ENCODE results near the gene CEACAM7.
"Not testable (repeated sequence)": the region's sequence is repeated elsewhere in the genome, so short reads cannot be mapped to it uniquely, and the experiment has no call there.

Gene CEACAM7

DNA sequence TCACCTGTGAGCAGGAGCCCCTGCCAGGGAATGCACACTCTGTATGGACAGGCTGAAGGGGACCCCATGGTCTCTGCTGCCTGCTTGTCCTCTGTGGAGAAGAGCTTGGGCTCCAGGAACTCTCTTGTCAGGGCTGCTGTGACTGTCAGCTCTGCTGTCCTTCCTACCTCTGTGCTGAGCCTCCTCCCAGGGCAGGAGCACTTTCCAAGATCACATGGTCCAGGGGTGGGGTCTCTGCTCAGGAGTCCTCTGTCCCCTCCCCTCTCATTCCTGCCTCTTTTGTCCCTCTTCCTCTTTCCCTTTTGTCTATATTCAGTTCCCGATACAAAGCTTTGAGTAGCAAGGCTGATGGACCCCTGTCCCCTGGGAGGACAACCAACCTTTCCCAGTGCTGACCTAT is at the start of gene CEACAM7:
Gene CEACAM7, minus strand, starts transcription at position 173 of the 400 bp plus-strand sequence. Its CDS starts 105 bp downstream, at position 68.
- DNase-seq: no peak

DNA sequence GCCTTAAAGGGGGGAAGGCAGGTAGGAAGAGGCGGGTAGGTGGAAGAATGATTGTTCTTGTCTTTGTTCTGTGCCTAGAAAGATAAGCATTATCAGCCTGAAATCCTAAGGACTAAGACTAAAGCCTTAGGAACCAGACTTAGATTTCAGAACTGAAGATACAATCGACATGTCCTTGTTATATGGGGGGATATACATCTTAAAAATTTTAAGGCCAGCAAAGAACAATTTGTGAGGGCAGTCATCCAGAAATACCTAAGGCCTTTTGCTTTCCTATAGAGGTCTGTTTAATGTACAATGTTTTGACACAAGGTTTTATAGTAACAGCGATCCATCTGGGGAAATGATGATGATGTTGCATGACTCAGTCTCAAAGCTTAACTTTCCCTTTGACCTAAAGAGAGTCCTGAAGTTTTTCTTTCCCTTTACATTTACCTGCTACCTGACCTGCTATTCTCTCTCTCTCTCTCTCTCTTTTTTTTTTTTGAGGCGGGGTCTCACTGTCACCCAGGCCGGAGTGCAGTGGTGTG is 47.1 kb upstream of the CEACAM7 start:
- DNase-seq: no peak

DNA sequence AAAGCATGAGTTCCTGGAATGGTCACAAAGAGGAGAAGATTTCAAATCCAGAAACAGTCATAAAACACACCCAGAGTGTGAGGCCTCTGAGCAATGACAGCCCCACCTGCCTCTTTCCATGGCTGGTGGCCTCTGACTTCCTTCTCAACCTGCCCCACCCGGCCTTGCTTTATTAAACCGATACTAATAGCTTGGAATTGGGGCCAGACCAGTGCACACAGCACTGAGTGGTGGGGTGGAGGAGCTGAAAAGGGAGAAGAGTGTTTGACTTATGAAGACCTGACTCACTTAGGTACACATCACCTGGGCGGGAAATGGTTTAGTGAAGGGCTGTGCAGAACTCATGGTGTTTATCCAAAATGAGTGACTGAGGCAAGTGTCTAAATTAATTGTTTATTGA is 46.5 kb upstream of the CEACAM7 start:
- DNase-seq: no peak

DNA sequence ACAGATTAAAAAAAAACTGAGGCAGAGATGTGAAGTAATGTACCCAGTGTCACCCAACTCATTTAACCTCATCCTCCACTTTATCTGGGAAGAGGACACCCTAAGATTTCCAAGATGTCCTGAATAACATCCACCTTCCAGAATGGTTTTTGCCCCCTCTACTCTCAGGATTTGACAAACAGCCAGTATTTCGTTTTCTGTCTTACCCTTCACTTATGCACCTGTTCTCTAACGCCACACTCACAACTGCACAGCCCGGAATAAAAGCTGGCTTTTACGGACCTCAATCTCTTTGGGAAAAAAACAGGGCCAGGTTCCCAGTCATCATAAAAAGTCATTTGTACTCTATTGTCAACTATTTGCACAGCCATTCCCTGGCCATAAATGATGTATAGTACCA is 46.1 kb upstream of the CEACAM7 start:
- no peak for DNase-seq

DNA sequence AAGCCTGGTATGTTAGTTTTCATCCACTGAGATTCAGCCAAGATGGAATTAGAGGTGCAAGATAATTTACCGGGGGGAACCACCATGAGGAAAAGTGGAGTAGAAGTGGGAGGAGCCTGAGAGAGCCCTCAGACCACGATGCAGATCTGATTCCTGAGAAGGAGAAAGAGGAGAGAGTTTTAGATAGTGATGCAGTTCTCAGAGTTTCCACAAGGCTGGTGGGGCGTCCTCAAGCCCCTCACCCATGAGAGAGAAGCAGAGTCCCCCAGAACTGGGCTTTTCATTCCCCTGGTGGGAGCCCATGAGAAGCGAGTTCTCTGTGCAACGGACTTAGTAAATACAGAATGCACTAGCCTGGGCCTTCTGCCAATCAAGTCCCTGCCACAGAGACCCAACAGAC is 38.4 kb upstream of the CEACAM7 start:
- no peak for DNase-seq

DNA sequence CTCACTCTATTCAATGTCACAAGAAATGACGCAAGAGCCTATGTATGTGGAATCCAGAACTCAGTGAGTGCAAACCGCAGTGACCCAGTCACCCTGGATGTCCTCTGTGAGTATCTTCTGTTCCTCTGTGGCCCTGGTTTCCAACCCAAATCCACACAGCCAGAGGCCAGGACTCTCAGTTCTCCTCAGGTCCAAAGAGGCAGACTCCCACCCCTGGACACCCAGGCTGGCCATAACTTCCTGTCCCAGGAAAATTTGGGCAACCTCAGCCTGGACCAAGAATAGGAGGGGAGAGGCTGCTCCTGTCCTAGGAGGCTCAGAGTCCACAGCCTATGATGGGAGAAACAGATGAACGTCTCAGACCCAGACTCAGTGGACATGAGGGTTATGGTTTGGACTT is 32.0 kb upstream of the CEACAM7 start:
- DNase-seq: no peak

DNA sequence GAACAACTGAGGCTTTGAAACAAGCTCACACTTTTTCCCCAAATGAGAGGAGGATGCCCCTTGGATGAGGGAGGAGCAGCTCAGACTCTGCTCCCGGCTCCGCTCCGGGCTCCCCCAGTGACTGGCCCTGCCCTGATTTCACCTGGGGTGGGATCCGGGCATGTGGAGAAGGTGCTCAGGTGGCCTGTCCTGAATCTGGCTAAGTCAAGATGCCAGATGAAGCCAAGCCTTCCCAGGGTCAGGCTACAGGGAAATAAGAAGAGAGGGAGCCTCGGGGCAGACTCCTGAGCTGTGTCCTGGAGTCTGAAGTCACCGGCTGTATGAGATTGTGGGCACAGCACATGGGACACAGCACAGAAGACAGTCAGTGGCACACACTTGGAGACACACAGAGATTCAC is 30.7 kb upstream of the CEACAM7 start:
- no peak for DNase-seq

DNA sequence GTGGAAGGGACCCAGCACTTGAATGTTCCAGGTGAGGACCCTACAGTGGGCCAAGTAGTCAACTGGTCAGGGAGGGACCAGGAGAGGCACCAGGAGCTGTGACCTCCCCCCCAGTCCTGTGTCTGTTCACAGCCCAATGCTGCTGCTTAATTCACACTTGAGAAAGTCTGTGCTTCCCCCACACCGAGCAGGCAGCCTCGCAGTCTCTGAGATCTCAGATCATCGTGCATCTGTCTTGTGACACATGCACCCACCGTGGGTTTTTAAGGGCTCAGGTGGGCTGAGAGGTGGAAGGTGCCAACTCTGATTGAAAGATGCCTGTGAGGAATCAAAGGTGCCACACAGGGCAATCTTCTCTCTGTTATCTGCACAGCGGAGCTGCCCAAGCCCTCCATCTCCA is 26.5 kb upstream of the CEACAM7 start:
- no peak for DNase-seq

DNA sequence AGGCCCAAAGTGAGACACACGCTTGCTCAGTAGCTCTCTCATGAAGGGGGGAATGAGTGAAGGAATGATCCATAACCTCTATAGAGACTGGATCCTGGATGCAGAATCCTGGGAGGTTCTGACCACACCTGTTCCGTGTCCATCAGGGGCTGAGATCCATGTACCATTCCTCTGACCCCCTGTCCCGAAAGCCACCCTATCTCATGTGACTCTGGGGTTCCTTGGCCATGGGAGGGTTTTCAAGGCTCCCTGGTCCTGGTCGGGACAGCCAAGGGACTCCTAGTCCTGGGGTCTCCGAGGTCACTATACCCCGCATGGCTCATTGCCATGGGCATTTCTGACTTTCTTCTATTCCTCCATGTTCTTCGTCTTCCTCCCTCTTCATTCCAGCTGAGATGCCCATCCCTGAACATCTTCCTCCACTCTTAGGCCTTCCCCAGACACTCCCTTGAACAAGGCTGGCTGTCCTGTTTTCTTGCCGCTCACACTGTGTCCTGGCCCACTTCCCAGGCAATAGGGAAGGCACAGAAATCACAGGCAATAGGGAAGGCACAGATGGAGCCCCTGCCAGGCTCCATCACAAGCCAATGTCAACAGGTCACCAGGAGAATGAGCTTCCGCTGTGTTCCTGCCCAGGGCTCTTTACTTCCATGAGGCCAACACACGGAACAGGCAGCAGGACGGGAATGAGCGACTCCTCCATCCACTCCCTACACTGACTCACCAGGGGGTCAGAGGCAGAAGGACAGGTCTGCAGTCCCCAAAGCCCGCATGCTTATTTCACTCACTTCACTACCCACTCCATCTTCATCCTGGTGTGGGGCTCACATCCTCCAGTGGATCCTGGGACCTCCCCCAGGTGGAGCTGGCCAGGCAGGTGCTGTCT is 23.5 kb upstream of the CEACAM7 start:
- no peak for DNase-seq

DNA sequence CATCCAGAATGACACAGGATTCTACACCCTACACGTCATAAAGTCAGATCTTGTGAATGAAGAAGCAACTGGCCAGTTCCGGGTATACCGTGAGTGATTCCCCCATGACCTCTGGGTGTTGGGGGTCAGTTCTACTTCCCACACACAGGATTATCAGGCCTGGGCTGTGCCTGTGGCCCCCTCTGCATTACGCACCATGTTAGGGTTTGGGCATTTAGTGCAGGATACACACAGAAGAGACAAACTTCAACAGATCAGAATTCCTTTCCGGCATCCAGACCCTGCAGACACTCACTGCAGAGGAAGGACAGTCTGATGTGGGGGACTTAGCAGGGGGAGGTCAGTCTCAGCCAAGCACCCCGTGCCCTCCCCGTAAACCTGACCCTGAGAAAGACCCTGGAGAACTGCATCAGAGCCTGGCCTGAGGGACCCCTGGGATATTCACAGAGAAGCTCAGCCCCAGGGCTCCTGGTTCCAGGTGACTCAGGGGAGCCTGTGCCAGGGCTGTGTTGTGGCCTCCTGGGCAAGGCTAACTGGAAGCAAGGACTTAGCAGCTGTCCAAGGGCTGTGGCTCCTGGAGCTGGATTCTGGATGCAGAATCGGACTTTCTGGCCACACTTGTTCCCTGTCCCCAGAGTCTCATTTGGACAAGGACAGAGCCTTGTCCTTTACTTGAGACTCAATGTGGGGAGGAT is 22.0 kb upstream of the CEACAM7 start:
- DNase-seq: no peak

DNA sequence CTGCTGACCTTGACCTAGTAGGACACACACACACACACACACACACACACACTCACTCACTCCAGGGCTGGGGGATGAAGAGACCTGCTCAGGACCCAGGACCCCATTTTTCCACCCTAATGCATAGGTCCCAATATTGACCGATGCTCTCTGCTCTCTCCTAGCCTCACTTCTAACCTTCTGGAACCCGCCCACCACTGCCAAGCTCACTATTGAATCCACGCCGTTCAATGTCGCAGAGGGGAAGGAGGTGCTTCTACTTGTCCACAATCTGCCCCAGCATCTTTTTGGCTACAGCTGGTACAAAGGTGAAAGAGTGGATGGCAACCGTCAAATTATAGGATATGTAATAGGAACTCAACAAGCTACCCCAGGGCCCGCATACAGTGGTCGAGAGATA is 21.4 kb upstream of the CEACAM7 start:
- DNase-seq: not testable (repeated sequence)

DNA sequence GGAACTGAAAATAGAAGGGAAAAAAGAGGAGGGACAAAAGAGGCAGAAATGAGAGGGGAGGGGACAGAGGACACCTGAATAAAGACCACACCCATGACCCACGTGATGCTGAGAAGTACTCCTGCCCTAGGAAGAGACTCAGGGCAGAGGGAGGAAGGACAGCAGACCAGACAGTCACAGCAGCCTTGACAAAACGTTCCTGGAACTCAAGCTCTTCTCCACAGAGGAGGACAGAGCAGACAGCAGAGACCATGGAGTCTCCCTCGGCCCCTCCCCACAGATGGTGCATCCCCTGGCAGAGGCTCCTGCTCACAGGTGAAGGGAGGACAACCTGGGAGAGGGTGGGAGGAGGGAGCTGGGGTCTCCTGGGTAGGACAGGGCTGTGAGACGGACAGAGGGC is 20.4 kb upstream of the CEACAM7 start, which contains the start of gene CEACAM5:
Gene CEACAM5, plus strand, starts transcription at position 146 of the 400 bp plus-strand sequence. Its CDS starts 106 bp downstream, at position 252.
- no peak for DNase-seq

DNA sequence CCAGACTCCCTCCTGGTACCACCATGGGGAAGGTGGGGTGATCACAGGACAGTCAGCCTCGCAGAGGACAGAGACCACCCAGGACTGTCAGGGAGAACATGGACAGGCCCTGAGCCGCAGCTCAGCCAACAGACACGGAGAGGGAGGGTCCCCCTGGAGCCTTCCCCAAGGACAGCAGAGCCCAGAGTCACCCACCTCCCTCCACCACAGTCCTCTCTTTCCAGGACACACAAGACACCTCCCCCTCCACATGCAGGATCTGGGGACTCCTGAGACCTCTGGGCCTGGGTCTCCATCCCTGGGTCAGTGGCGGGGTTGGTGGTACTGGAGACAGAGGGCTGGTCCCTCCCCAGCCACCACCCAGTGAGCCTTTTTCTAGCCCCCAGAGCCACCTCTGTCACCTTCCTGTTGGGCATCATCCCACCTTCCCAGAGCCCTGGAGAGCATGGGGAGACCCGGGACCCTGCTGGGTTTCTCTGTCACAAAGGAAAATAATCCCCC is 19.9 kb upstream of the CEACAM7 start:
- DNase-seq: no peak

DNA sequence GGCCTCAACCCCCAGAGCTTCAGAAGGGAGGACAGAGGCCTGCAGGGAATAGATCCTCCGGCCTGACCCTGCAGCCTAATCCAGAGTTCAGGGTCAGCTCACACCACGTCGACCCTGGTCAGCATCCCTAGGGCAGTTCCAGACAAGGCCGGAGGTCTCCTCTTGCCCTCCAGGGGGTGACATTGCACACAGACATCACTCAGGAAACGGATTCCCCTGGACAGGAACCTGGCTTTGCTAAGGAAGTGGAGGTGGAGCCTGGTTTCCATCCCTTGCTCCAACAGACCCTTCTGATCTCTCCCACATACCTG is 19.4 kb upstream of the CEACAM7 start:
- DNase-seq: no peak

DNA sequence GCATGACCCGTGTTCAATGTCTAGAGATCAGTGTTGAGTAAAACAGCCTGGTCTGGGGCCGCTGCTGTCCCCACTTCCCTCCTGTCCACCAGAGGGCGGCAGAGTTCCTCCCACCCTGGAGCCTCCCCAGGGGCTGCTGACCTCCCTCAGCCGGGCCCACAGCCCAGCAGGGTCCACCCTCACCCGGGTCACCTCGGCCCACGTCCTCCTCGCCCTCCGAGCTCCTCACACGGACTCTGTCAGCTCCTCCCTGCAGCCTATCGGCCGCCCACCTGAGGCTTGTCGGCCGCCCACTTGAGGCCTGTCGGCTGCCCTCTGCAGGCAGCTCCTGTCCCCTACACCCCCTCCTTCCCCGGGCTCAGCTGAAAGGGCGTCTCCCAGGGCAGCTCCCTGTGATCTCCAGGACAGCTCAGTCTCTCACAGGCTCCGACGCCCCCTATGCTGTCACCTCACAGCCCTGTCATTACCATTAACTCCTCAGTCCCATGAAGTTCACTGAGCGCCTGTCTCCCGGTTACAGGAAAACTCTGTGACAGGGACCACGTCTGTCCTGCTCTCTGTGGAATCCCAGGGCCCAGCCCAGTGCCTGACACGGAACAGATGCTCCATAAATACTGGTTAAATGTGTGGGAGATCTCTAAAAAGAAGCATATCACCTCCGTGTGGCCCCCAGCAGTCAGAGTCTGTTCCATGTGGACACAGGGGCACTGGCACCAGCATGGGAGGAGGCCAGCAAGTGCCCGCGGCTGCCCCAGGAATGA is 18.9 kb upstream of the CEACAM7 start:
- DNase-seq: peak; percentile 57 to 68 (median 60)

DNA sequence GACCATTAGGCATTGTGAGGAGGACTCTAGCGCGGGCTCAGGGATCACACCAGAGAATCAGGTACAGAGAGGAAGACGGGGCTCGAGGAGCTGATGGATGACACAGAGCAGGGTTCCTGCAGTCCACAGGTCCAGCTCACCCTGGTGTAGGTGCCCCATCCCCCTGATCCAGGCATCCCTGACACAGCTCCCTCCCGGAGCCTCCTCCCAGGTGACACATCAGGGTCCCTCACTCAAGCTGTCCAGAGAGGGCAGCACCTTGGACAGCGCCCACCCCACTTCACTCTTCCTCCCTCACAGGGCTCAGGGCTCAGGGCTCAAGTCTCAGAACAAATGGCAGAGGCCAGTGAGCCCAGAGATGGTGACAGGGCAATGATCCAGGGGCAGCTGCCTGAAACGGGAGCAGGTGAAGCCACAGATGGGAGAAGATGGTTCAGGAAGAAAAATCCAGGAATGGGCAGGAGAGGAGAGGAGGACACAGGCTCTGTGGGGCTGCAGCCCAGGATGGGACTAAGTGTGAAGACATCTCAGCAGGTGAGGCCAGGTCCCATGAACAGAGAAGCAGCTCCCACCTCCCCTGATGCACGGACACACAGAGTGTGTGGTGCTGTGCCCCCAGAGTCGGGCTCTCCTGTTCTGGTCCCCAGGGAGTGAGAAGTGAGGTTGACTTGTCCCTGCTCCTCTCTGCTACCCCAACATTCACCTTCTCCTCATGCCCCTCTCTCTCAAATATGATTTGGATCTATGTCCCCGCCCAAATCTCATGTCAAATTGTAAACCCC is 17.5 kb upstream of the CEACAM7 start:
- DNase-seq: no peak

DNA sequence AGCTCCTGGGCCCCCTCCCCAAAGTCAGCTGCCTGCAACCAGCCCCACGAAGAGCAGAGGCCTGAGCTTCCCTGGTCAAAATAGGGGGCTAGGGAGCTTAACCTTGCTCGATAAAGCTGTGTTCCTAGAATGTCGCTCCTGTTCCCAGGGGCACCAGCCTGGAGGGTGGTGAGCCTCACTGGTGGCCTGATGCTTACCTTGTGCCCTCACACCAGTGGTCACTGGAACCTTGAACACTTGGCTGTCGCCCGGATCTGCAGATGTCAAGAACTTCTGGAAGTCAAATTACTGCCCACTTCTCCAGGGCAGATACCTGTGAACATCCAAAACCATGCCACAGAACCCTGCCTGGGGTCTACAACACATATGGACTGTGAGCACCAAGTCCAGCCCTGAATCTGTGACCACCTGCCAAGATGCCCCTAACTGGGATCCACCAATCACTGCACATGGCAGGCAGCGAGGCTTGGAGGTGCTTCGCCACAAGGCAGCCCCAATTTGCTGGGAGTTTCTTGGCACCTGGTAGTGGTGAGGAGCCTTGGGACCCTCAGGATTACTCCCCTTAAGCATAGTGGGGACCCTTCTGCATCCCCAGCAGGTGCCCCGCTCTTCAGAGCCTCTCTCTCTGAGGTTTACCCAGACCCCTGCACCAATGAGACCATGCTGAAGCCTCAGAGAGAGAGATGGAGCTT is 15.7 kb upstream of the CEACAM7 start:
- DNase-seq: no peak

DNA sequence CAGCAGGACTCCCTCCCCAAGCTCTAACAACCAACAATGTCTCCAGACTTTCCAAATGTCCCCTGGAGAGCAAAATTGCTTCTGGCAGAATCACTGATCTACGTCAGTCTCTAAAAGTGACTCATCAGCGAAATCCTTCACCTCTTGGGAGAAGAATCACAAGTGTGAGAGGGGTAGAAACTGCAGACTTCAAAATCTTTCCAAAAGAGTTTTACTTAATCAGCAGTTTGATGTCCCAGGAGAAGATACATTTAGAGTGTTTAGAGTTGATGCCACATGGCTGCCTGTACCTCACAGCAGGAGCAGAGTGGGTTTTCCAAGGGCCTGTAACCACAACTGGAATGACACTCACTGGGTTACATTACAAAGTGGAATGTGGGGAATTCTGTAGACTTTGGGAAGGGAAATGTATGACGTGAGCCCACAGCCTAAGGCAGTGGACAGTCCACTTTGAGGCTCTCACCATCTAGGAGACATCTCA is 14.1 kb upstream of the CEACAM7 start:
- no peak for DNase-seq

DNA sequence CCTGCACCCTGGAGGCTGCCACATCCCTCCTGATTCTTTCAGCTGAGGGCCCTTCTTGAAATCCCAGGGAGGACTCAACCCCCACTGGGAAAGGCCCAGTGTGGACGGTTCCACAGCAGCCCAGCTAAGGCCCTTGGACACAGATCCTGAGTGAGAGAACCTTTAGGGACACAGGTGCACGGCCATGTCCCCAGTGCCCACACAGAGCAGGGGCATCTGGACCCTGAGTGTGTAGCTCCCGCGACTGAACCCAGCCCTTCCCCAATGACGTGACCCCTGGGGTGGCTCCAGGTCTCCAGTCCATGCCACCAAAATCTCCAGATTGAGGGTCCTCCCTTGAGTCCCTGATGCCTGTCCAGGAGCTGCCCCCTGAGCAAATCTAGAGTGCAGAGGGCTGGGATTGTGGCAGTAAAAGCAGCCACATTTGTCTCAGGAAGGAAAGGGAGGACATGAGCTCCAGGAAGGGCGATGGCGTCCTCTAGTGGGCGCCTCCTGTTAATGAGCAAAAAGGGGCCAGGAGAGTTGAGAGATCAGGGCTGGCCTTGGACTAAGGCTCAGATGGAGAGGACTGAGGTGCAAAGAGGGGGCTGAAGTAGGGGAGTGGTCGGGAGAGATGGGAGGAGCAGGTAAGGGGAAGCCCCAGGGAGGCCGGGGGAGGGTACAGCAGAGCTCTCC is 13.5 kb upstream of the CEACAM7 start:
- no peak for DNase-seq

DNA sequence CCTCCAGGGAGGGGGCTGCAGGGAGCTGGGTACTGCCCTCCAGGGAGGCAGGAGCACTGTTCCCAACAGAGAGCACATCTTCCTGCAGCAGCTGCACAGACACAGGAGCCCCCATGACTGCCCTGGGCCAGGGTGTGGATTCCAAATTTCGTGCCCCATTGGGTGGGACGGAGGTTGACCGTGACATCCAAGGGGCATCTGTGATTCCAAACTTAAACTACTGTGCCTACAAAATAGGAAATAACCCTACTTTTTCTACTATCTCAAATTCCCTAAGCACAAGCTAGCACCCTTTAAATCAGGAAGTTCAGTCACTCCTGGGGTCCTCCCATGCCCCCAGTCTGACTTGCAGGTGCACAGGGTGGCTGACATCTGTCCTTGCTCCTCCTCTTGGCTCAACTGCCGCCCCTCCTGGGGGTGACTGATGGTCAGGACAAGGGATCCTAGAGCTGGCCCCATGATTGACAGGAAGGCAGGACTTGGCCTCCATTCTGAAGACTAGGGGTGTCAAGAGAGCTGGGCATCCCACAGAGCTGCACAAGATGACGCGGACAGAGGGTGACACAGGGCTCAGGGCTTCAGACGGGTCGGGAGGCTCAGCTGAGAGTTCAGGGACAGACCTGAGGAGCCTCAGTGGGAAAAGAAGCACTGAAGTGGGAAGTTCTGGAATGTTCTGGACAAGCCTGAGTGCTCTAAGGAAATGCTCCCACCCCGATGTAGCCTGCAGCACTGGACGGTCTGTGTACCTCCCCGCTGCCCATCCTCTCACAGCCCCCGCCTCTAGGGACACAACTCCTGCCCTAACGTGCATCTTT is 12.5 kb upstream of the CEACAM7 start:
- DNase-seq: no peak
